CD4-positive, alpha-beta T cell treated with Interferon gamma for 1 hour (primary cell): ENCODE data around the gene ATXN1.

Experiments used
- DNase-seq: peaks from one replicate; pipeline ENCODE4 v3.0.0-alpha.2; 2020

Gene ATXN1

GRCh38 chr6:16518265-16518664 is 243.0 kb downstream of the ATXN1 start:
- no peak for DNase-seq

GRCh38 chr6:16514249-16514648 is 247.0 kb downstream of the ATXN1 start:
- no peak for DNase-seq

- DNase-seq = no peak
These were observed 248.5 kb downstream of the ATXN1 start for GRCh38 chr6:16512544-16513290.

GRCh38 chr6:16511723-16512489 is 249.4 kb downstream of the ATXN1 start:
- DNase-seq = no peak

GRCh38 chr6:16511040-16511660 is 250.1 kb downstream of the ATXN1 start:
- DNase-seq = no peak

GRCh38 chr6:16510245-16510644 is 251.0 kb downstream of the ATXN1 start:
- no peak for DNase-seq

- no peak for DNase-seq
These were observed 252.3 kb downstream of the ATXN1 start for GRCh38 chr6:16508959-16509358.

GRCh38 chr6:16505711-16506357 is 255.4 kb downstream of the ATXN1 start:
- no peak for DNase-seq

- DNase-seq = no peak
These were observed 256.7 kb downstream of the ATXN1 start for GRCh38 chr6:16504609-16505008.

- no peak for DNase-seq
These were observed 257.3 kb downstream of the ATXN1 start for GRCh38 chr6:16503970-16504415.

- DNase-seq = no peak
These were observed 258.0 kb downstream of the ATXN1 start for GRCh38 chr6:16503241-16503775.

GRCh38 chr6:16498957-16499356 is 262.3 kb downstream of the ATXN1 start:
- DNase-seq = no peak

GRCh38 chr6:16498237-16498636 is 263.0 kb downstream of the ATXN1 start:
- no peak for DNase-seq

- DNase-seq = no peak
These were observed 264.1 kb downstream of the ATXN1 start for GRCh38 chr6:16496991-16497801.

GRCh38 chr6:16496210-16496609 is 265.1 kb downstream of the ATXN1 start:
- no peak for DNase-seq

- DNase-seq = no peak
These were observed 266.5 kb downstream of the ATXN1 start for GRCh38 chr6:16494793-16495192.

GRCh38 chr6:16493802-16494201 is 267.5 kb downstream of the ATXN1 start:
- DNase-seq = no peak

GRCh38 chr6:16493112-16493511 is 268.1 kb downstream of the ATXN1 start:
- no peak for DNase-seq

GRCh38 chr6:16491666-16492313 is 269.5 kb downstream of the ATXN1 start:
- no peak for DNase-seq

- DNase-seq = no peak
These were observed 270.6 kb downstream of the ATXN1 start for GRCh38 chr6:16490616-16491015.

- no peak for DNase-seq
These were observed 272.4 kb downstream of the ATXN1 start for GRCh38 chr6:16488813-16489212.
